Sigmoid colon (tissue), 3 donors: Measurements from ENCODE around the gene GARNL3.

ENCODE experiments used
- POLR2A ChIP-seq, 2 donors: fragments of 450-650 bp; IDR thresholded peaks; one replicate each; pipeline ENCODE4 v1.6.1; 2016; ENCODE audit warnings: antibody characterized with exemption in 2 of 2, mild to moderate bottlenecking in 2 of 2, moderate library complexity in 2 of 2
- TF ChIP-seq, protein P1 (sequence below), 4 experiments: fragments of 450-650 bp in 3 of 4; fragments of 200-600 bp in 1 of 4; IDR thresholded peaks; one replicate each; pipeline ENCODE4 v1.5.1; 2016 to 2019; ENCODE audit warnings: antibody characterized with exemption in 4 of 4, mild to moderate bottlenecking in 3 of 4, moderate library complexity in 2 of 4

DNA sequence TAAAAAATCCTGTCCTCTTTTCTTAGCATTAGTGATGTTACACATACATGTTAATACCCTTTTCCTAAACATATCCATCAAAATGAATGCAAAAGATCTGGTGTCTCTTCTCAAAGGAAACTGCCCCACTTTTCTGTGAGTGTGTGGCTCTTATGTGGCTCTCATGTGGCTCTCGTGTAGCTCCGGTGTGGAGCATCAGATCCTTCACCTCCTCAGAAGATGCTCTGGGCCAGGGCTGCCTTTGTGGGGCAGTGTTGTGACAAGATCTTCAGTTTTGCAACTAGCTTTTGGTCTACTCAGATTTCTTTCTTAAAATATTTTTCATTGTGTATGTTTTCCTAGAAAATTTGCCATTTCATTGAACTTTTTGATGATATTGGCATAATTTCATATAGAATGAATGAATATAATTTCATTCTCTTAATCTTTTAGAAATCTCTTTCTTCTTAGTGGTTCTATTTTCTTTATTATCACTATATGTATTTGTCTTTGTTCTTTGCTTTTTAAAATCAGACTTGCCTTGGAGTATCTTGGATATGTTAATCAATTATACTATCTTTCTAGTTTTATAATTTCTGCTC is 19.4 kb downstream of the GARNL3 start:
- TF ChIP-seq, protein P1, sequence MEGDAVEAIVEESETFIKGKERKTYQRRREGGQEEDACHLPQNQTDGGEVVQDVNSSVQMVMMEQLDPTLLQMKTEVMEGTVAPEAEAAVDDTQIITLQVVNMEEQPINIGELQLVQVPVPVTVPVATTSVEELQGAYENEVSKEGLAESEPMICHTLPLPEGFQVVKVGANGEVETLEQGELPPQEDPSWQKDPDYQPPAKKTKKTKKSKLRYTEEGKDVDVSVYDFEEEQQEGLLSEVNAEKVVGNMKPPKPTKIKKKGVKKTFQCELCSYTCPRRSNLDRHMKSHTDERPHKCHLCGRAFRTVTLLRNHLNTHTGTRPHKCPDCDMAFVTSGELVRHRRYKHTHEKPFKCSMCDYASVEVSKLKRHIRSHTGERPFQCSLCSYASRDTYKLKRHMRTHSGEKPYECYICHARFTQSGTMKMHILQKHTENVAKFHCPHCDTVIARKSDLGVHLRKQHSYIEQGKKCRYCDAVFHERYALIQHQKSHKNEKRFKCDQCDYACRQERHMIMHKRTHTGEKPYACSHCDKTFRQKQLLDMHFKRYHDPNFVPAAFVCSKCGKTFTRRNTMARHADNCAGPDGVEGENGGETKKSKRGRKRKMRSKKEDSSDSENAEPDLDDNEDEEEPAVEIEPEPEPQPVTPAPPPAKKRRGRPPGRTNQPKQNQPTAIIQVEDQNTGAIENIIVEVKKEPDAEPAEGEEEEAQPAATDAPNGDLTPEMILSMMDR (IDR thresholded peaks at IDR 0.05), result no peak
- no peak for TF ChIP-seq POLR2A (IDR thresholded peaks at IDR 0.05)
